ENCODE measurements around the gene USPL1. TPM values are rescaled to one million over a fixed set of nuclear protein-coding genes. Genes with fewer than 3 reads are reported as not detected.
A peak's percentile ranks its signal among the peaks of the same experiment; 100 is the strongest.

Gene USPL1
- total RNA-seq, 1 experiment from 2014 or later, result 11.8 TPM

DNA sequence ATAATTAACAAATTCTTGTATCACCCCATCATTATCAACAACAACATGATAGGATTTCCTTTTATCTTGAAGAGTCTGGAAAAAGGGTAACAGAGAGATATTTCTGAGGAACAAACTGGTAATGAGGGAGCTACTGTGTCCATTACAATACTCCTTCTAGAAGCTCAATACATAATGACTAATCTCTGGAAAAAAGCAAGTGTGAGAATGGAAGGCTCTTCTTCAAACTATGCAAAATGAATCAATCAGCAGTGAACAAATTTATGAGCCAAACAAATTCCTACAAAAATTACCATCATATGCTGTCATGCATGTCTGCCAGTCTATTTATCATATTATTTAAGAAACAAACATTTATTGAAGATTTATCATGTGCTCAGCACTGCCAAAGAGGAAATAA lies 30.0 kb upstream of the USPL1 start:
- CTCF ChIA-PET, result interaction anchor here (0.7 kb wide), 1 partner anchor 112 kb away, joined by 3 read pairs; no protein-coding TSS in a partner anchor
- peaks cover 15% of the 10 kb centered on the region for H3K4me1 Mint-ChIP-seq (ENCODE audit: insufficient read depth, unreplicated experiment)
- intact Hi-C loops (cut with micrococcal nuclease), result no loop called here
- TF ChIP-seq CTCF (IDR thresholded peaks at IDR 0.05; ENCODE audit: unreplicated experiment), result no peak
- no TSS peak for BruUV-seq (replicated peaks)
- H3K27ac Mint-ChIP-seq (ENCODE audit: low read depth, unreplicated experiment), result no peak overlapping the region
- no peak overlapping the region for H3K4me3 Mint-ChIP-seq (ENCODE audit: unreplicated experiment)
- no peaks in the 10 kb centered on the region for H3K9me3 Mint-ChIP-seq (ENCODE audit: unreplicated experiment)
- POLR2A ChIA-PET, result interaction anchor here (1.0 to 1.7 kb wide), 2 partner anchors 11 to 29 kb away, joined by 3 to 7 read pairs; partner anchors contain the start of gene USPL1
- H3K36me3 Mint-ChIP-seq (ENCODE audit: insufficient read depth, unreplicated experiment), result no peaks in the 10 kb centered on the region
- DNase-seq (ENCODE audit: unreplicated experiment), result no peak
- no peaks in the 10 kb centered on the region for H3K27me3 Mint-ChIP-seq (ENCODE audit: insufficient read depth, unreplicated experiment)

GRCh38 chr13:30593001-30593400 lies 24.7 kb upstream of the USPL1 start:
- ChIA-PET CTCF (no interaction called here), POLR2A (no interaction called here)
- Mint-ChIP-seq H3K36me3 (ENCODE audit: insufficient read depth, unreplicated experiment) (no peaks in the 10 kb centered on the region), H3K27me3 (ENCODE audit: insufficient read depth, unreplicated experiment) (no peaks in the 10 kb centered on the region), H3K9me3 (ENCODE audit: unreplicated experiment) (no peaks in the 10 kb centered on the region), H3K27ac (ENCODE audit: low read depth, unreplicated experiment) (no peak overlapping the region), H3K4me3 (ENCODE audit: unreplicated experiment) (no peak overlapping the region), H3K4me1 (ENCODE audit: insufficient read depth, unreplicated experiment) (no peaks in the 10 kb centered on the region)
- no peak for TF ChIP-seq CTCF (IDR thresholded peaks at IDR 0.05; ENCODE audit: unreplicated experiment)
- no peak for DNase-seq (ENCODE audit: unreplicated experiment)
- BruUV-seq (replicated peaks), result no TSS peak
- intact Hi-C loops (cut with micrococcal nuclease), result no loop called here

DNA sequence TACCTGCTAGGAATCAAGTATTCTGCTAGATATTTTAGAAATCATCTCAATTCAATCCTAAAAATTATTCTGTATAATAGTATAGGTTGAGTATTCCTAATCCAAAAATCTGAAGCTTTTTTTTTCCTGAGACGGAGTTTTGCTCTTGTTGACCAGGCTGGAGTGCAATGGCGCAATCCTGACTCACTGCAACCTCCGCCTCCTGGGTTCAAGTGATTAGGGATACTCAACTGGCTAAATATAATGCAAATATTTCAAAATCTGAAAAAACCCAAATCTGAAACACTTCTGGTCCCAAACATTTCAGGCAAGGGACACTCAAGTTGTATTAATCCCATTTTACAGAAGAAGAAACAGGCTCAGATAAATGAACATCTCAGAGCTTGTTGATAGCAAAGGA lies 17.2 kb upstream of the USPL1 start:
- Mint-ChIP-seq H3K4me1 (ENCODE audit: insufficient read depth, unreplicated experiment) (no peaks in the 10 kb centered on the region), H3K4me3 (ENCODE audit: unreplicated experiment) (no peak overlapping the region), H3K36me3 (ENCODE audit: insufficient read depth, unreplicated experiment) (no peaks in the 10 kb centered on the region), H3K27ac (ENCODE audit: low read depth, unreplicated experiment) (no peak overlapping the region), H3K9me3 (ENCODE audit: unreplicated experiment) (no peaks in the 10 kb centered on the region), H3K27me3 (ENCODE audit: insufficient read depth, unreplicated experiment) (no peaks in the 10 kb centered on the region)
- TF ChIP-seq CTCF (IDR thresholded peaks at IDR 0.05; ENCODE audit: unreplicated experiment), result no peak
- intact Hi-C loops (cut with micrococcal nuclease), result no loop called here
- BruUV-seq (replicated peaks), result no TSS peak
- ChIA-PET CTCF (no interaction called here), POLR2A (interaction anchor here (0.8 to 1.5 kb wide), 3 partner anchors 11 to 198 kb away, joined by 5 to 6 read pairs (median 6); no protein-coding TSS in a partner anchor)
- DNase-seq (ENCODE audit: unreplicated experiment), result peak; percentile 43

DNA sequence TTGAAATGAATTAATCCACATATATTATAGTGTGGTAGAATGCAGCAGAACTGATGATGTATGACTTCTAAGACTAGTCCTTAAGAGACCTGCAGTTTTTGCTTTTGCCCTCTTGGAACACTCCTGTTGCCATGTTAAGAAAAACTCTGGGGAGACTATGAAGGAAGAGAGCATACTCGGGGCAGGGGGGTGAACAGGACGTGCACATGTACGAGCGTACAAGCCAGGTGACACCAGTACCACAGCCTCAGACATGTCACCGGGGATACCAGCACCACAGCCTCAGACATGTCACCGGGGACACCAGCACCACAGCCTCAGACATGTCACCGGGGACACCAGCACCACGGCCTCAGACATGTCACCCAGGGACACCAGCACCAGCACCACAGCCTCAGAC lies 15.9 kb upstream of the USPL1 start:
- H3K4me3 Mint-ChIP-seq (ENCODE audit: unreplicated experiment), result no peak overlapping the region
- H3K27ac Mint-ChIP-seq (ENCODE audit: low read depth, unreplicated experiment), result no peak overlapping the region
- ChIA-PET CTCF (no interaction called here), POLR2A (interaction anchor here (1.3 kb wide), 1 partner anchor 15 kb away, joined by 6 read pairs; no protein-coding TSS in a partner anchor)
- no TSS peak for BruUV-seq (replicated peaks)
- TF ChIP-seq CTCF (IDR thresholded peaks at IDR 0.05; ENCODE audit: unreplicated experiment), result no peak
- no peaks in the 10 kb centered on the region for H3K36me3 Mint-ChIP-seq (ENCODE audit: insufficient read depth, unreplicated experiment)
- H3K9me3 Mint-ChIP-seq (ENCODE audit: unreplicated experiment), result no peaks in the 10 kb centered on the region
- H3K4me1 Mint-ChIP-seq (ENCODE audit: insufficient read depth, unreplicated experiment), result no peaks in the 10 kb centered on the region
- intact Hi-C loops (cut with micrococcal nuclease), result no loop called here
- no peak for DNase-seq (ENCODE audit: unreplicated experiment)
- H3K27me3 Mint-ChIP-seq (ENCODE audit: insufficient read depth, unreplicated experiment), result no peaks in the 10 kb centered on the region

Measured in MCF 10A (cell line).